ENCODE results near the gene ATP1B2. TPM values are rescaled to one million over a fixed set of nuclear protein-coding genes. Genes with fewer than 3 reads are reported as not detected.

The ATP1B2 gene
- total RNA-seq, 1 donor from 2014 or later, result 14.3 TPM

GRCh38 chr17:7702776-7703175 is 52.0 kb downstream of the ATP1B2 start:
- ATAC-seq, result no peak
- intact Hi-C loops (cut with DNase I), result loop anchor here (5.0 kb wide), 1 partner anchor 85 kb away; no protein-coding TSS in a partner anchor
- DNase-seq (ENCODE audit: low spot score), result no peak

GRCh38 chr17:7703584-7704479 is 53.1 kb downstream of the ATP1B2 start:
- intact Hi-C loops (cut with DNase I), result loop anchor here (5.0 kb wide), 1 partner anchor 83 kb away; no protein-coding TSS in a partner anchor
- peak; percentile 35 for ATAC-seq
- no peak for DNase-seq (ENCODE audit: low spot score)

- ATAC-seq (no peak), DNase-seq (ENCODE audit: low spot score) (no peak)
- intact Hi-C loops (cut with DNase I), result loop anchor here (5.0 kb wide), 1 partner anchor 83 kb away; no protein-coding TSS in a partner anchor
These were observed 54.0 kb downstream of the ATP1B2 start, which contains the start of gene EFNB3 for GRCh38 chr17:7704601-7705268. TSS of gene EFNB3 (plus strand) at chr17:7705202. CDS start at chr17:7705599, 397 bp downstream.

GRCh38 chr17:7705269-7706255 is 54.8 kb downstream of the ATP1B2 start:
- DNase-seq (ENCODE audit: low spot score), result no peak
- no peak for ATAC-seq

GRCh38 chr17:7706631-7707354 is 56.1 kb downstream of the ATP1B2 start:
- ATAC-seq (no peak), DNase-seq (ENCODE audit: low spot score) (no peak)
- intact Hi-C loops (cut with DNase I), result no loop called here

More at GRCh38 chr17:7705269-7706255, 54.8 kb downstream of the ATP1B2 start:
- intact Hi-C loops (cut with DNase I), result no loop called here

Other genes with a start within 250 kb of the ATP1B2 start
- gene TMEM256, start 246.8 kb upstream of the ATP1B2 start, total RNA-seq, result 75.0 TPM
- 44.8 TPM for gene NLGN2, start 243.1 kb upstream of the ATP1B2 start, total RNA-seq
- gene SPEM1, start 230.6 kb upstream of the ATP1B2 start, total RNA-seq, result not detected
- not detected for gene SPEM2, start 225.3 kb upstream of the ATP1B2 start, total RNA-seq
- not detected for gene SPEM3, start 222.1 kb upstream of the ATP1B2 start, total RNA-seq
- 3.0 TPM for gene TMEM102, start 215.5 kb upstream of the ATP1B2 start, total RNA-seq
- 3.8 TPM for gene FGF11, start 211.4 kb upstream of the ATP1B2 start, total RNA-seq
- 6.3 TPM for gene CHRNB1, start 205.9 kb upstream of the ATP1B2 start, total RNA-seq
- 84.2 TPM for gene ZBTB4, start 171.3 kb upstream of the ATP1B2 start, total RNA-seq
- not detected for gene SLC35G6, start 169.5 kb upstream of the ATP1B2 start, total RNA-seq
- 126 TPM for gene POLR2A, start 166.6 kb upstream of the ATP1B2 start, total RNA-seq
- gene TNFSF12, start 101.9 kb upstream of the ATP1B2 start, total RNA-seq, result 63.9 TPM
- 32.7 TPM for gene TNFSF13, start 92.2 kb upstream of the ATP1B2 start, total RNA-seq
- 39.8 TPM for gene SENP3, start 89.0 kb upstream of the ATP1B2 start, total RNA-seq
- gene CD68, start 71.3 kb upstream of the ATP1B2 start, total RNA-seq, result 83.0 TPM
- 21.4 TPM for gene MPDU1, start 67.1 kb upstream of the ATP1B2 start, total RNA-seq
- 5.1 TPM for gene SOX15, start 60.8 kb upstream of the ATP1B2 start, total RNA-seq
- 46.5 TPM for gene FXR2, start 36.0 kb upstream of the ATP1B2 start, total RNA-seq
- gene SAT2, start 23.1 kb upstream of the ATP1B2 start, total RNA-seq, result 68.7 TPM
- 0.53 TPM for gene SHBG, start 20.8 kb upstream of the ATP1B2 start, total RNA-seq
- gene TP53, start 36.6 kb downstream of the ATP1B2 start, total RNA-seq, result 41.5 TPM
- gene WRAP53, start 37.6 kb downstream of the ATP1B2 start, total RNA-seq, result 5.7 TPM
- 0.53 TPM for gene EFNB3, start 54.3 kb downstream of the ATP1B2 start, total RNA-seq
- gene DNAH2, start 66.8 kb downstream of the ATP1B2 start, total RNA-seq, result 0.31 TPM
- gene KDM6B, start 183.3 kb downstream of the ATP1B2 start, total RNA-seq, result 41.0 TPM
- gene TMEM88, start 204.1 kb downstream of the ATP1B2 start, total RNA-seq, result 18.5 TPM
- 53.5 TPM for gene NAA38, start 206.6 kb downstream of the ATP1B2 start, total RNA-seq
- gene CYB5D1, start 207.1 kb downstream of the ATP1B2 start, total RNA-seq, result 13.3 TPM
- 138 TPM for gene CHD3, start 237.9 kb downstream of the ATP1B2 start, total RNA-seq

Data from sciatic nerve (tissue), 2 donors.